Natural killer cell treated with Interleukin-12 subunit alpha and Interleukin-12 subunit beta and Interleukin-15 and Interleukin-18, amount 100 ng/mL, for 72 hours (primary cell): ENCODE measurements around the gene RNASE8. TPM values are rescaled to one million over a fixed set of nuclear protein-coding genes. Genes with fewer than 3 reads are reported as not detected.

ENCODE experiments used
- ATAC-seq, 2 donors: fragments of 150-1000 bp; cut with Tn5 transposase in 1 of 2; sonication (Bioruptor Pico), chemical (Tn5 transposase) in 1 of 2; 2 replicates each; pipeline ENCODE4 v1.10.0; 2021
- DNase-seq: peaks from one replicate; pipeline ENCODE4 v3.0.0; 2022; ENCODE audit warnings: low spot score
- H3K27ac Mint-ChIP-seq, 2 donors: 1 replicate in 1 of 2; 2 replicates in 1 of 2; pipeline ENCODE4 v1.8.0; 2022; ENCODE audit warnings: mixed read lengths in 2 of 2, mild to moderate bottlenecking in 1 of 2, moderate library complexity in 1 of 2
- H3K27me3 Mint-ChIP-seq, 2 donors: 1 replicate in 1 of 2; 2 replicates in 1 of 2; pipeline ENCODE4 v1.8.0; 2022; ENCODE audit warnings: mixed read lengths in 2 of 2
- H3K36me3 Mint-ChIP-seq: one replicate; pipeline ENCODE4 v1.8.0; 2022; ENCODE audit warnings: mixed read lengths
- H3K4me1 Mint-ChIP-seq, 2 donors: 1 replicate in 1 of 2; 2 replicates in 1 of 2; pipeline ENCODE4 v1.8.0; 2022; ENCODE audit warnings: low read depth in 2 of 2, mixed read lengths in 2 of 2, mild to moderate bottlenecking in 1 of 2
- H3K4me3 Mint-ChIP-seq: one replicate; pipeline ENCODE4 v1.8.0; 2022; ENCODE audit warnings: mixed read lengths
- H3K9me3 Mint-ChIP-seq: 2 replicates; pipeline ENCODE4 v1.8.0; 2022; ENCODE audit warnings: mixed read lengths
- total RNA-seq, 2 donors: library from RNA; stranded (reverse); gene quantifications; one replicate each; pipeline ENCODE4 v1.2.3, GENCODE V29; 2022

The RNASE8 gene
- total RNA-seq, 2 donors from 2014 or later, result not detected

DNA sequence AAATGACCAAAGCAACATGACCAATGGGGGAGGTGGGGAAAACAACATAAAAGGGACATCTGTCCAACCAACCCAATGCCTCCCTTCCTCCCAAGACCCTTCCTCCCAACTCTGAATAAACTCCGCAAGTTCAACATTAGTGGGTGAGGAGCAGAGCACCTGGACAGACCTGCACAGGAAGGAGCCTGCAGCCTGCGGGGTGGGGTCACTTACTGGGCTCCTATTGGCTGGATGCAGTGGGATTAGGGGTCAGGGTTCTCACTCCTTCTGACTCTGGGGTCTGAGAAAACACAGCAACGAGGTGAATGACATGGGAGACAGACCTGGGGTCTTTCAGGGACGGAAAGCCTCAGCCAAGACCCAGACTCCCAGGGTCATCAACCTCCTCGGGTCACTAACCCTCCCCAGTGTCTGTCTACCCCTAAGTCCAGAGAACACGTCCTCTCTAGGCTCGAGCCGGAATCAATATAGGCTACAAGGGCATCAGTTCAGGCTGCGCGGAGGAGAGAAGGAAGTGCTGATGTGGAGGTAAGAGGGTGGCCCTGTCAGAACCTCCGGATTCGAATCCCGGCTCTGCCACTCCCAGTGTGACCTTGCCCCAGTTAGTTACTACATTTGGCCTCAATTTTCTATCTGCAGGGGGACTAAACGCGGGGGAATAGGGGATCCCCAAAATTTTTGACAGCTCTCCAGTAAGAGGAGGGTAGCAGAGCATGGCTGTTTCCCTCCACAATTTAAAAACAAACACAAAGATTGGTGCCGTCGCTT lies 33.6 kb upstream of the RNASE8 start:
- H3K4me3 Mint-ChIP-seq, result peak overlapping the region; percentile 70
- DNase-seq (no peak), ATAC-seq (peak in 1 of 2 donors; percentile 8)
- H3K27me3 Mint-ChIP-seq, result peaks cover 10 to 16% of the 10 kb centered on the region in 2 donors
- peaks cover 5 to 10% of the 10 kb centered on the region in 2 donors for H3K4me1 Mint-ChIP-seq
- H3K36me3 Mint-ChIP-seq, result no peaks in the 10 kb centered on the region
- no peak overlapping the region for H3K27ac Mint-ChIP-seq
- H3K9me3 Mint-ChIP-seq, result no peaks in the 10 kb centered on the region

DNA sequence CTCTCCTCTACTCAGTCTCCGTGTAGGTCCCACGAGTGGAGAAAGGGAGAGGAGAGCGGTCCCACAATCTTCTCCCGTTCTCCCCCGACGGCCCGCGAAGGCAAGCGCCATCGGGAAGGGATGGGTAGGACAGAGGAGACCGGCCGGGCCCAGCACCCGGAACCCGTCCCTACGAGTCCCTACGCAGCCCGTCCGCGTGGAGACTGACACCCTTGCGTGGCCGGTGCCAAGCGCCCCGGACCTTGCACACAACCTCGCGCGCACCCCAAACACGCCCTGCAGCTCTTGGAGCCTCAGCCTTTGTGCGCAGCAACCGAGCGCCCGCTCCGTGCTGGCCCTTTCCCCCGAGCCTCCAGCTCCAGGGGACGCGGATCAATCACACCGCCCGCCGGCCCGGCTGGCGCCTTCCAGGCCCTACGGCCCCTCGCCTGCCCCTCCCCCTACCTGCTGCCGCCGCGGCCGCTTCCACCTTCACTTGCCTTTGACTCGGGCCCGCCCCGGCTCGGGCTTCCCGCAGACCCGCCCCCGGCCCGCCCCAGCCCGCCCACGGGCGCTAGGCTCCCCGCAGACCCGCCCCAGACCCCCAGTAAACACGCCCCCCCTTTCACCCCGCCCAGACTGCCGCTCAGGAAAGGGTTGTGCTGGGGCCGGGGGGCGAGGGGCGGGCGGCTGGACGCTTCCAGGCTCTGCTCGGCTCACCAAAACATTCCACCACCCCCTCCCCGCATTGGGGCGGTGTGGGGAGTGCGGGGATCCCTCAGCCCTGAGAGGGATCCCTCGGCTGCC lies 32.8 kb upstream of the RNASE8 start, which contains the start of gene NDRG2:
TSS of gene NDRG2 (minus strand) at position 477 of the 786 bp plus-strand sequence. CDS start 1,746 bp downstream, outside the sequence.
- Mint-ChIP-seq H3K27ac (no peak within 1 kb of the TSS), H3K4me1 (peaks cover 5 to 10% of the 10 kb centered on the region in 2 donors)

DNA sequence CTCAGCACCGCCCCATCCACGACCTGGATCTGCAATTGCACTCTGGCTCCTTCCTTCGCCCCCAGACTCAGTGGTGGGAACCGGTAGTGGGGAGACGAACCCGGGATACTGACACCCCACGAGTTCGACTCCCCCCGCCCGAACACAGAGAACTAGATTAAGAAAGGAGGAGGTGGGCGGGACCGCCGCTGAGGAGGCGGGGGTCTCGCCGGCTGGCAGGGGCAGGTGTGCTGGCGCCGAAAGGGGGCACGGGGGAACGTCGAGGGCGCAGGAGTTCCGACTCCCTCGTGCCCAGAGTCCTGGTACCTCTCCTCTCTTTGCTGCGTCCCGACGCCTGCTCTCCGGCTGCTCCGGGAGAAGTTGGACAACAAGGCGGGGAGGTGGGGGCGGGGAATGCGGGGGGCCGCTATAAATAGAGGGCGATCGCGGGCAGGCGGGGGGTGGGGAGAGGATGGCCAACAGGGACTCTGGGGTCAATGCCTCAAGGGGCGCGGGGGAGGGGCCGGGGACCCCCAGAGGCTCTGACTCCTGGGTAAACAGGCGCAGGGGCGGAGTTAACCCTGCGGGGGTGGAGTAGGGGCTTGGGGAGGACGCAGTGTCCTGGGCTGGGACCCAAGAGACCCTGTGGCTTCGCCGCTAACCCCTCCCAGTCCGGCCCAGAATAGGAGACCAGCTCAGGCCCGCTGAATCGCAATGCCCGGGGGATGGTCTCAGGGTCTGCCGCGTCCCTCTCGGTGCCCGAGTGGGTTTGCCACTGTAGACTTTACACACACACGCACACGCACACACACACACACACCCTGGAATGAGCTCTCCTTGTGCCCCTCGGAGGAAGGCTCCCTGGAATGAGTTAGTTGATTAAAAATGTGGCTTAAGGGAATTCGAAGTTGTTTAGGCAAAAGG lies 32.0 kb upstream of the RNASE8 start:
- DNase-seq (no peak), ATAC-seq (no peak)
- H3K9me3 Mint-ChIP-seq, result no peaks in the 10 kb centered on the region
- H3K4me3 Mint-ChIP-seq, result peak overlapping the region; percentile 50
- H3K36me3 Mint-ChIP-seq, result no peaks in the 10 kb centered on the region
- H3K27ac Mint-ChIP-seq, result no peak overlapping the region
- H3K4me1 Mint-ChIP-seq, result peaks cover 5 to 10% of the 10 kb centered on the region in 2 donors
- H3K27me3 Mint-ChIP-seq, result peaks cover 12 to 16% of the 10 kb centered on the region in 2 donors

More for the DNA sequence above, 32.8 kb upstream of the RNASE8 start, which contains the start of gene NDRG2:
- Mint-ChIP-seq H3K4me3 (peak within 1 kb of the TSS; percentile 70), H3K27me3 (peaks cover 10 to 16% of the 10 kb centered on the region in 2 donors), H3K9me3 (no peaks in the 10 kb centered on the region), H3K36me3 (no peaks in the 10 kb centered on the region)
- DNase-seq, result peak; percentile 73
- ATAC-seq, result peak; percentile 85 to 87

DNA sequence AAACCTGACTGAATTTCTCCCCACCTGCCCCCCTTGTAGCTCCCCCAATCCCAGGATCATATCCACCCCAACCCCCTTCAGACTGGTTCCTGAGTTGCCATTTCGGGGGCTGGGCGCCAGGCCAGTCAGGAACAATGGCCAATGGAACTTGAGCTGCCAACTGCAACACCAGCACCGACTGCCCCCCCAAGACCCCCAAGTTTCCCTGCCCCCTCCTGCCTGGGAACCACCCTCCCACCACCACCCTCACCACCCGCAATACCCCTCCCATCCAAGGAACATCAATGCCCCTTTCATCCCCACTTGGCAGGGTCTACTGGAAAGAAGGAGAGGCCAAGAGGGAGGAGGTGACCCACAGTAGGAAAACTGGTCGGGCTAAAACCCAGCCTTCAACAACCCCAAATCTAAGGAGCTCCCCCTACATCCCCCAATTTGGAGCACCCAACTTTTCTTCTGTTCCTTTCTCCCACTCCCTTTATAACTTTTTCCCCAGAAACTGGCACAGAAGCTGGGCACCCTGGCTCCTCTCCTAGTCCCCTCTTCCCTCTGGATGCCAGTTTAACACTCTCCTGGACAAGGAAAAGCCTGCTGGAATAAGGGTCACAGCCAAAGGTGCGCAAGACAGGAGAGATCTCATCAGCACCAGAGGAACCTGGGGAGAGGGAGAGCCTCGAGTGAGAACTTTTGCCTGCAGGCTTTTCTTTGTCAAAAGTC lies 31.2 kb upstream of the RNASE8 start:
- Mint-ChIP-seq H3K27me3 (peaks cover 12 to 16% of the 10 kb centered on the region in 2 donors), H3K4me1 (peaks cover 5 to 10% of the 10 kb centered on the region in 2 donors), H3K4me3 (no peak overlapping the region), H3K27ac (no peak overlapping the region), H3K36me3 (no peaks in the 10 kb centered on the region), H3K9me3 (no peaks in the 10 kb centered on the region)
- DNase-seq (no peak), ATAC-seq (no peak)

DNA sequence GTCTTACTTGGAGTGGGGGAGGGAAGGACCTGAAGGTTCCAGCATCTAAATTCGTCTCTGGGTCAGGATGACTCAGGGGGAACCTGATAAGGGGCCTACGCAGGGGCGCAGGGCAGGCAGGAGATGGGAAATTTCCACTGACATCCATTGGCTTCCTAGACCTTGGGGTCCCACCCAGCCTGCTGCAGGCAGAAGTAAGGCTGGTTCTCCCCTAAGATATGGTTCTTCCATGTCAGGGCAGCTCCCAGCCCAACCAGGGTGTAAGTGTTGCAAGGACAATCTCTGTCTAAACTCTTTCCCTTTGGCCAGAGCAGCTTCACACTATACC lies 30.7 kb upstream of the RNASE8 start:
- Mint-ChIP-seq H3K27me3 (peaks cover 13 to 15% of the 10 kb centered on the region in 2 donors), H3K4me1 (peaks cover 5 to 10% of the 10 kb centered on the region in 2 donors), H3K36me3 (no peaks in the 10 kb centered on the region), H3K4me3 (no peak overlapping the region), H3K9me3 (no peaks in the 10 kb centered on the region), H3K27ac (peak overlapping the region in 1 of 2 donors; percentile 23)
- no peak for ATAC-seq
- DNase-seq, result no peak

DNA sequence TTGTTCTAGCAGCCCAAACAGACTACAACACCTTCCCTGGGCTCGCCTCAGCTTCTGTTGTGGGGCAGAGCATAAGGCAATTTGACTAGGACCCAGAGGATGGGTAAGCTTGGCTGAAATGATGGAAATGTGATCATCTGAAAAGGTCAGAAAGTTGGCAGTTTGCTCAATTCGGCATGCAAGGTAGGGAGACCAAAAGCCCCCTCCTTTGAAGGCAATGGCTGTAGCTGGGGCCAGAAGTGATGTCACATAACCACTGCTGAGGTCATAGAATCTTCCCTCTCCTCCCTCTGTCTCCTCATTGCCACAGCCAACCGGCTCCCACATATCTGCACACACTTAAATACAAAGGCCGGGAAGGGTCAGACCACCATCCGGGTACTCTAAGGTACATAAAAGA lies 27.7 kb upstream of the RNASE8 start, which contains the start of gene TPPP2:
TSS of gene TPPP2 (plus strand) at position 301 of the 400 bp plus-strand sequence. CDS start 365 bp downstream, outside the sequence.
- Mint-ChIP-seq H3K4me1 (no peaks in the 10 kb centered on the region), H3K27me3 (peaks cover 12 to 14% of the 10 kb centered on the region in 2 donors), H3K4me3 (no peak within 1 kb of the TSS), H3K9me3 (no peaks in the 10 kb centered on the region), H3K36me3 (no peaks in the 10 kb centered on the region), H3K27ac (no peak within 1 kb of the TSS)
- DNase-seq (no peak), ATAC-seq (no peak)

DNA sequence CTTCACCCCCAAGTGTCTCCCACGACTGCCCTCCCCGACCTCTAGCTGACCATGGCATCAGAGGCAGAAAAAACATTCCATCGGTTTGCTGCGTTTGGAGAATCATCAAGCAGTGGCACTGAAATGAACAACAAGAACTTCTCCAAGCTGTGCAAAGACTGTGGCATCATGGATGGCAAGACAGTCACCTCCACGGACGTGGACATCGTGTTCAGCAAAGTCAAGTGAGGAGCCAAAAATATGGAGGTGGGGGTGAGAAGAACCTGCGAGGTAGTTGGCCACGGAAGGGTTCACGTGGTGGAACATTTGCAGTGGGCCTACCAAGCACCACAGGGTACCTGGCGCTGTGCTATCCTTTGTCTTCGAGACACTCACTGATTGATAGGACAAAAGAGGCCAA lies 27.1 kb upstream of the RNASE8 start:
- ATAC-seq (no peak), DNase-seq (no peak)
- Mint-ChIP-seq H3K36me3 (no peaks in the 10 kb centered on the region), H3K27ac (no peak overlapping the region), H3K4me1 (no peaks in the 10 kb centered on the region), H3K27me3 (peaks cover 12 to 17% of the 10 kb centered on the region in 2 donors), H3K4me3 (no peak overlapping the region), H3K9me3 (no peaks in the 10 kb centered on the region)

DNA sequence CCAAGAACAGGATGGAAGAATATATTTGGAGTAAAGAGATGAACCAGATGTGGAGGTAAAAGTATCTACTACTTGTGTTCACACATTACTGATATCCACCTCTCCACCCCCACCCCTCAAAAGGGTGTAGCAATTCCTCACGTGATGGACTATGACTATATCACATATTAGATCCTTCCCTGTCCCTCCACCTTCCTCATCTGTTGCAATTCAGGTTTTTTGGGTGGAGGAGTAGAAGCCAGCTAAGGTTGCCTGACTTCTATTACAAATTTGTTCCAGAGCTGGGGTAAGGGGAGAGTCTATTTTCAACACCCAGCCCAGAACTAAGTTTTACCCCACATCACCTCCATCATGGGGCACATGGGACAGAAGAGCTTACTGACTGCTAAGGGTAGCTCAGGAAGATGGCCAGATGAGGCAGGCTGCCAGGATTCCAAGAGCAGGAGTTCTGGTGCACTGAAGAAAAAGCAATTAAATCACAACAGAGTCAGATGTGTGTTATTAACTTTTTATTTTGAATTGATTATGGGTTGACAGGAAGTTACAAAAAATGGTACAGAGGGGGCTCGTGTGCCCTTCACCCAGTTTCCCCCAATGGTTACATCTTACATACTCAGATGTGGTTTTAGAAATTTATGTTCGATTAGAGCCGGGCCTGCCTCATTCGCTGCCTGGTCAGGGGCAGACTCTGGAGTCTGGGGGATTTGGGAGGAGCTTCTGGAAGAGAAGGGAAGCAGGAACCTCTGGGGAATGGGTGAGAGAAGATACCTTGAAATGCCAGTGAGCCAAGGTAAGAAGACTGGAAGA lies 25.1 kb upstream of the RNASE8 start:
- Mint-ChIP-seq H3K36me3 (no peaks in the 10 kb centered on the region), H3K27me3 (peaks cover 18 to 21% of the 10 kb centered on the region in 2 donors), H3K4me3 (no peak overlapping the region), H3K4me1 (no peaks in the 10 kb centered on the region), H3K27ac (no peak overlapping the region), H3K9me3 (no peaks in the 10 kb centered on the region)
- ATAC-seq (no peak), DNase-seq (no peak)

DNA sequence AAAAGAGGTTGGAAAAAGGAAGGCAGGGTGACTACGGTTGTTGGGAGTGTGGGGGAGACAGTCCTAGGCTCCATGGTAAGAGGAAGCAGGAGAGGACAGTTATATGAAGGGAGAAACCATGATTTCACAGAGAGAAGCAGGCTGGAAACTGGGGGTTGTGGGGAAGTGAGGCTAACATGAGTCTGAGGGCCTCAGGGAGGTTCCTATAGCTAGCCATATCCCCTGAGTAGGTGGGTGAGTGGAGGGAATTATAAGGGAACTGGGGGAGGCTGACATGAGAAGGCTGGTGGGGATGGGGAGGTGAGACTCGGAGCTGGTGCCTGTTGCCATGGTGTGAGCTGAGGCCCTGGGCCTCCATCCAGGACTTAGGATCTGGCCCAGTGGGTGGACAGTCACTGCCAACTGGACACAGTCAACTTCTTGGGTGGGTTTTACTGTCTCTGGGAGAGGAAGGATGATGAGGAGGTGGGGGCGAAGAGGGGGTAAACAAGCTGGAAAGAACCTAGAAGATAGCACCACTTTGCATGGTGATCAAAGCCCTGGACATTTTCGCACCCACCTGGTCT lies 24.4 kb upstream of the RNASE8 start:
- no peak for DNase-seq
- no peak for ATAC-seq
- H3K4me1 Mint-ChIP-seq, result no peaks in the 10 kb centered on the region
- H3K4me3 Mint-ChIP-seq, result no peak overlapping the region
- H3K36me3 Mint-ChIP-seq, result no peaks in the 10 kb centered on the region
- H3K9me3 Mint-ChIP-seq, result no peaks in the 10 kb centered on the region
- H3K27ac Mint-ChIP-seq, result no peak overlapping the region
- H3K27me3 Mint-ChIP-seq, result peaks cover 18 to 26% of the 10 kb centered on the region in 2 donors

DNA sequence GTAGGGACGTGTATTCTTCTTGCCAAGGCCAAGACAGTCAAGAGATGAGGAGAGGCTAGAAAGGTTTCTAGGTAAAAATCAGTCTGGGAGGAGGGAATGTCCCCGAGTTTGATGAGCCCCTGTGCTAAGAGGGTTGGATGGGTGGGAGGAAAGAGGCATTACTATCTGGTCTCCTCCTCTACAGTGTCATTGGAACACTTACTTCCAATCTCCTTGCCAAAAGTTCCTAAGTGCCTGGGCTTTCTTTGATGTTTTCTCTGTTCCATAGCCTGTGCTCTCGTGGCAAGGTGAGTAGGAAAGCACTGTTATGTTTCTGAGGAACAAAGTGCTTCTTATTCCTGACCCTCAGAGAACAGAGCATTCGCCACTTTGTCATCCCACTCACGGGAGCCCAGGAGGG lies 22.9 kb upstream of the RNASE8 start, which contains the start of gene RNASE13:
TSS of gene RNASE13 (minus strand) at position 101 of the 400 bp plus-strand sequence. CDS start 519 bp downstream, outside the sequence.
- H3K4me1 Mint-ChIP-seq, result no peaks in the 10 kb centered on the region
- H3K9me3 Mint-ChIP-seq, result no peaks in the 10 kb centered on the region
- peaks cover 18 to 29% of the 10 kb centered on the region in 2 donors for H3K27me3 Mint-ChIP-seq
- H3K27ac Mint-ChIP-seq, result no peak within 1 kb of the TSS
- no peak within 1 kb of the TSS for H3K4me3 Mint-ChIP-seq
- DNase-seq, result no peak
- H3K36me3 Mint-ChIP-seq, result no peaks in the 10 kb centered on the region
- ATAC-seq, result no peak

DNA sequence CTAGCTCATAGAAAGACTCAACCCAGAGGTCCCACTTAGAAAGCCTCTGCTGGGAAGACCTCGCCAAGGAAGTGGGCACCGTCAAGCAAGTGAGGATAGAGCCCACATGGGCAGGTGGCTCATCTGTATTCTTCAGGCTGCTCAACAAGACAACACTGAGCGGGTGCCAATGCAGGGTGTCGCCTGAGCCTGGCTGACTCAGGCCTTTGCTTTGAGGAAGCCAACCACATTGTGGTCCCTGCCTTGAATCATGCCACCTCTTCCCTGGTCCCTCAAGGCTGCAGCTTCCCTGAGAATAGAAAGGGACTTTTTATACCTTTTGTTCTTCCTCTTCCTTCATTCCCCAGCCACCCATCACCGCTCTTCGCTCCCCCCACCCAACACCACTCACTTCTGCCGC lies 20.9 kb upstream of the RNASE8 start:
- no peak for DNase-seq
- H3K27me3 Mint-ChIP-seq, result peaks cover 18 to 23% of the 10 kb centered on the region in 2 donors
- H3K36me3 Mint-ChIP-seq, result no peaks in the 10 kb centered on the region
- no peak for ATAC-seq
- H3K4me3 Mint-ChIP-seq, result no peak overlapping the region
- no peak overlapping the region for H3K27ac Mint-ChIP-seq
- H3K4me1 Mint-ChIP-seq, result no peaks in the 10 kb centered on the region
- H3K9me3 Mint-ChIP-seq, result no peaks in the 10 kb centered on the region

DNA sequence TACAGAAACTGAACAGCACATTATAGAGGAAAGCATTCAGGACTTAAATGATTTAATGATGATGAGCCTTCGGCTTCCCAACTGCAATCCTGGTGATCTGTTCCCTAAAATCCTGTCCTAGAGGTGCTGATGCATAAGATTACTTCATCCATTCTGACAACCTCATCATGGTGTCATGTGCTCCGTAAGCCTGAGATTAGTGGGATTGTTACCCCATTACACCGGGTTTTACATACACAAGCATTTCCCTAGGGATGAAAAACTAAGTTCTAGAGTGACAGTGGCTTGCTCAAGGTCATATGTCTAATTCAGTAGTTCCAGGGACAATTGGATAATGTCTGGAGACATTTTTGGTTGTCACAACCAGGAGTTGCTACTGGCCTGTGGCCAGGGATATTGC lies 20.5 kb upstream of the RNASE8 start:
- H3K27ac Mint-ChIP-seq, result no peak overlapping the region
- no peak overlapping the region for H3K4me3 Mint-ChIP-seq
- H3K4me1 Mint-ChIP-seq, result no peaks in the 10 kb centered on the region
- peaks cover 21 to 25% of the 10 kb centered on the region in 2 donors for H3K27me3 Mint-ChIP-seq
- no peaks in the 10 kb centered on the region for H3K36me3 Mint-ChIP-seq
- DNase-seq (no peak), ATAC-seq (no peak)
- no peaks in the 10 kb centered on the region for H3K9me3 Mint-ChIP-seq
